ENCODE measurements around the gene ARHGDIG. TPM values are rescaled to one million over a fixed set of nuclear protein-coding genes. Genes with fewer than 3 reads are reported as not detected.

The ARHGDIG gene
- total and polyA plus RNA-seq, 7 experiments from 2014 or later: 1.2 to 2.1 (median 1.4) TPM; not detected in 4

DNA sequence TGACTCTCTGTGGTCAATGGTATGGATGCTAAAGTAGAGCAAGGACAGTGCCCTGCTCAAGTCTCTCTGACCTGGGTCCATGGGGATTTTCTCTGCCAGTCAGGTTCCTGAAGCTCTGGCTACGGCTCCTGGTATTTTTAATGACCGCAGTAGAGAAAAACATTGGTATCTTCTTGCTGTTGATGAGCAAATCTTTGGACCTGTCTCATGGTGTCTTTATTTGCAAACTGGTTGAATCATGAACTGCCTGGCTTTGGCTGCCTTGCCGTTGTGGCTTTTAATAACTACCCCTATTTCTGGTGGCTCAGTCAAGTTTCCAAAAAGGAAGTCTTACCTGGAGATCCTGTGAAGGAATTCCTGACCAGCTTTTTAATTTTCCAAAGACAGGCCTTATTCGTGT, 37.0 kb upstream of the ARHGDIG start:
- ChIA-PET POLR2A (interaction anchor here (1.0 kb wide), 1 partner anchor 14 kb away, joined by 3 read pairs; the partner anchor contains the start of gene LUC7L), CTCF (no interaction called here)
- no peak overlapping the region for H3K4me3 Mint-ChIP-seq
- no peaks in the 10 kb centered on the region for H3K4me1 ChIP-seq (ENCODE audit: control insufficient read depth in 2 of 2, insufficient read depth in 2 of 2, low read length in 2 of 2)
- H3K27me3 ChIP-seq (ENCODE audit: control insufficient read depth in 2 of 2, insufficient read depth in 2 of 2, low read length in 2 of 2): no peaks in the 10 kb centered on the region
- ATAC-seq: no peak
- intact Hi-C loops (cut with micrococcal nuclease): loop anchor here in 1 of 2 donors (5.0 kb wide), 1 partner anchor 34 kb away; the partner anchor contains the start of gene RGS11
- H3K4me1 Mint-ChIP-seq: peaks cover 0 to 37% (median 15%) of the 10 kb centered on the region in 7 donors
- H3K4me3 ChIP-seq (ENCODE audit: low read length): no peak overlapping the region
- peaks cover 0 to 12% (median 0%) of the 10 kb centered on the region in 5 donors for H3K36me3 Mint-ChIP-seq
- H3K27me3 Mint-ChIP-seq: peaks cover 0 to 3% (median 0%) of the 10 kb centered on the region in 5 donors
- H3K9me3 ChIP-seq (ENCODE audit: control insufficient read depth in 2 of 3, low read length in 3 of 3): no peaks in the 10 kb centered on the region
- H3K27ac ChIP-seq (ENCODE audit: low read depth, low read length): no peak overlapping the region
- no peaks in the 10 kb centered on the region for H3K9me3 Mint-ChIP-seq
- no peaks in the 10 kb centered on the region for H3K36me3 ChIP-seq (ENCODE audit: control insufficient read depth in 2 of 3, insufficient read depth in 3 of 3, low read length in 3 of 3)
- H3K27ac Mint-ChIP-seq: peak overlapping the region in 1 of 9 donors; percentile 21
- DNase-seq: no peak

GRCh38 chr16:245105-245504, 35.3 kb upstream of the ARHGDIG start:
- Histone ChIP-seq H3K36me3 (ENCODE audit: control insufficient read depth in 2 of 3, insufficient read depth in 3 of 3, low read length in 3 of 3) (peaks cover 0 to 10% (median 0%) of the 10 kb centered on the region in 3 experiments), H3K4me3 (ENCODE audit: low read length) (no peak overlapping the region), H3K27me3 (ENCODE audit: control insufficient read depth in 2 of 2, insufficient read depth in 2 of 2, low read length in 2 of 2) (no peaks in the 10 kb centered on the region), H3K27ac (ENCODE audit: low read depth, low read length) (no peak overlapping the region), H3K4me1 (ENCODE audit: control insufficient read depth in 2 of 2, insufficient read depth in 2 of 2, low read length in 2 of 2) (no peaks in the 10 kb centered on the region), H3K9me3 (ENCODE audit: control insufficient read depth in 2 of 3, low read length in 3 of 3) (no peaks in the 10 kb centered on the region)
- Mint-ChIP-seq H3K4me3 (no peak overlapping the region), H3K9me3 (no peaks in the 10 kb centered on the region), H3K27me3 (no peaks in the 10 kb centered on the region), H3K36me3 (peaks cover 0 to 11% (median 0%) of the 10 kb centered on the region in 5 donors), H3K27ac (peak overlapping the region in 5 of 9 donors; percentile 45 to 80 (median 48)), H3K4me1 (peaks cover 0 to 32% (median 9%) of the 10 kb centered on the region in 7 donors)
- DNase-seq (no peak), ATAC-seq (no peak)
- CTCF ChIA-PET: no interaction called here
- POLR2A ChIA-PET: no interaction called here
- intact Hi-C loops (cut with micrococcal nuclease): no loop called here

DNA sequence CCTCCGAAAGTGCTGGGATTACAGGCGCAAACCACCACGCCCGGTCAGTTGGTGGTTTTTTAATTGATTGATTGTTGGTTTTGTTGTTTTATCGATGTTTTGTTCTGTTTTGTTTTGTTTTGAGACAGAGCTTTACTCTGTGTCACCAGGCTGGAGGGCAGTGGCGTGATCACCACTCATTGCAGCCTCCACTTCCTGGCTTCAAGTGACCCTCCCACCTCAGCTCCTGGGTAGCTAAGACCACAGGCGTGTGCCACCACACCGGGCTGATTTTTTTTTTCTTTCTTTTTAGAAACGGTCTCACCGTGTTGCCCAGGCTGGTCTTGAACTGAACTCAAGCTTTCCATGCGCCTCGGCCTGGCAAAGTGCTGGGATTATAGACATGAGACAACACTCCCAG, 33.4 kb upstream of the ARHGDIG start:
- peaks cover 0 to 17% (median 0%) of the 10 kb centered on the region in 3 experiments for H3K36me3 ChIP-seq (ENCODE audit: control insufficient read depth in 2 of 3, insufficient read depth in 3 of 3, low read length in 3 of 3)
- no peaks in the 10 kb centered on the region for H3K27me3 Mint-ChIP-seq
- no peaks in the 10 kb centered on the region for H3K9me3 Mint-ChIP-seq
- peaks cover 0 to 3% of the 10 kb centered on the region in 2 donors for H3K4me1 ChIP-seq (ENCODE audit: control insufficient read depth in 2 of 2, insufficient read depth in 2 of 2, low read length in 2 of 2)
- POLR2A ChIA-PET: interaction anchor here (0.6 to 0.8 kb wide), 2 partner anchors 12 to 24 kb away, joined by 3 to 6 read pairs; no protein-coding TSS in a partner anchor
- H3K27me3 ChIP-seq (ENCODE audit: control insufficient read depth in 2 of 2, insufficient read depth in 2 of 2, low read length in 2 of 2): no peaks in the 10 kb centered on the region
- H3K4me3 Mint-ChIP-seq: no peak overlapping the region
- peaks cover 0 to 17% (median 5%) of the 10 kb centered on the region in 5 donors for H3K36me3 Mint-ChIP-seq
- peaks cover 0 to 21% (median 5%) of the 10 kb centered on the region in 7 donors for H3K4me1 Mint-ChIP-seq
- H3K9me3 ChIP-seq (ENCODE audit: control insufficient read depth in 2 of 3, low read length in 3 of 3): no peaks in the 10 kb centered on the region
- ATAC-seq (no peak), DNase-seq (no peak)
- intact Hi-C loops (cut with micrococcal nuclease): no loop called here
- no peak overlapping the region for H3K27ac ChIP-seq (ENCODE audit: low read depth, low read length)
- CTCF ChIA-PET: no interaction called here
- no peak overlapping the region for H3K27ac Mint-ChIP-seq
- no peak overlapping the region for H3K4me3 ChIP-seq (ENCODE audit: low read length)

- Histone ChIP-seq H3K27me3 (ENCODE audit: control insufficient read depth in 2 of 2, insufficient read depth in 2 of 2, low read length in 2 of 2) (no peaks in the 10 kb centered on the region), H3K4me3 (ENCODE audit: low read length) (no peak overlapping the region), H3K36me3 (ENCODE audit: control insufficient read depth in 2 of 3, insufficient read depth in 3 of 3, low read length in 3 of 3) (peaks cover 0 to 18% (median 0%) of the 10 kb centered on the region in 3 experiments), H3K9me3 (ENCODE audit: control insufficient read depth in 2 of 3, low read length in 3 of 3) (no peaks in the 10 kb centered on the region), H3K27ac (ENCODE audit: low read depth, low read length) (no peak overlapping the region), H3K4me1 (ENCODE audit: control insufficient read depth in 2 of 2, insufficient read depth in 2 of 2, low read length in 2 of 2) (peaks cover 9 to 19% of the 10 kb centered on the region in 2 donors)
- H3K4me1 Mint-ChIP-seq: peaks cover 15 to 29% (median 22%) of the 10 kb centered on the region in 7 donors
- no peaks in the 10 kb centered on the region for H3K27me3 Mint-ChIP-seq
- H3K36me3 Mint-ChIP-seq: peaks cover 0 to 21% (median 6%) of the 10 kb centered on the region in 5 donors
- DNase-seq (no peak), ATAC-seq (no peak)
- POLR2A ChIA-PET: interaction anchor here (1.7 kb wide), 1 partner anchor 14 kb away, joined by 4 read pairs; no protein-coding TSS in a partner anchor
- CTCF ChIA-PET: interaction anchor here (1.3 kb wide), 1 partner anchor 60 kb away, joined by 3 read pairs; no protein-coding TSS in a partner anchor
- no peaks in the 10 kb centered on the region for H3K9me3 Mint-ChIP-seq
- intact Hi-C loops (cut with micrococcal nuclease): no loop called here
- H3K4me3 Mint-ChIP-seq: no peak overlapping the region
- no peak overlapping the region for H3K27ac Mint-ChIP-seq
Measured at GRCh38 chr16:249431-249830, 31.0 kb upstream of the ARHGDIG start.

GRCh38 chr16:252366-253337, 27.7 kb upstream of the ARHGDIG start:
- Mint-ChIP-seq H3K4me1 (peaks cover 12 to 44% (median 28%) of the 10 kb centered on the region in 7 donors), H3K36me3 (peaks cover 4 to 31% (median 12%) of the 10 kb centered on the region in 5 donors), H3K9me3 (no peaks in the 10 kb centered on the region), H3K27me3 (no peaks in the 10 kb centered on the region), H3K27ac (peak overlapping the region; percentile 83 to 98 (median 94)), H3K4me3 (peak overlapping the region; percentile 81 to 93 (median 86))
- DNase-seq: peak in 7 of 9 donors; percentile 13 to 56 (median 27)
- ATAC-seq: peak; percentile 61
- Histone ChIP-seq H3K36me3 (ENCODE audit: control insufficient read depth in 2 of 3, insufficient read depth in 3 of 3, low read length in 3 of 3) (peaks cover 0 to 30% (median 0%) of the 10 kb centered on the region in 3 experiments), H3K4me1 (ENCODE audit: control insufficient read depth in 2 of 2, insufficient read depth in 2 of 2, low read length in 2 of 2) (peaks cover 9 to 20% of the 10 kb centered on the region in 2 donors), H3K27ac (ENCODE audit: low read depth, low read length) (peak overlapping the region; percentile 72), H3K27me3 (ENCODE audit: control insufficient read depth in 2 of 2, insufficient read depth in 2 of 2, low read length in 2 of 2) (no peaks in the 10 kb centered on the region), H3K9me3 (ENCODE audit: control insufficient read depth in 2 of 3, low read length in 3 of 3) (no peaks in the 10 kb centered on the region), H3K4me3 (ENCODE audit: low read length) (peak overlapping the region; percentile 60)
- intact Hi-C loops (cut with micrococcal nuclease): loop anchor here (1.0 to 2.0 kb wide), 2 partner anchors 17 to 18 kb away; partner anchors contain the start of gene FAM234A (in 1 of the 2)
- ChIA-PET CTCF (interaction anchor here (0.7 to 1.6 kb wide), 2 partner anchors 39 to 99 kb away, joined by 3 to 4 read pairs; no protein-coding TSS in a partner anchor), POLR2A (interaction anchor here (0.7 to 3.1 kb wide), 4 partner anchors 17 to 99 kb away, joined by 3 to 14 read pairs (median 4); partner anchors contain the start of genes FAM234A and LUC7L)

DNA sequence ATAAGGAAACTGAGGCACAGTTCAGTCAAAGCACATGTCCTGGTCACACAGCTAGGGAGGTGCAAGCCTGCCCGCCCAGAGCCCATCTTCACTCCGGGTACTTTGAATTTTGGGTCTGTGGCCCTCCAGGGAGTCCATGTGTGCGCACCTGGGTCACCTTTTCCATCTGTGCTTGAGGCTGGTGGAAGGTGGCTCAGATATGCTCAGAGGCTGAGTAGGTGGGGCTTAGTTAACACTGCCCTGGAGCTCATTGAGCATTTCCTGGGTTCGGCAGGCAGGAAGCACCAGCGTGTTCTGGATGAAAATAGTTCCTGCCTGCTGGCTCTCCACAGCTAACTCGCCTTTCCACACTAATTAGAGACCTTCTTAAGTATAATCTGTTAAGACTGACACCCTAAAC, 26.6 kb upstream of the ARHGDIG start:
- H3K36me3 ChIP-seq (ENCODE audit: control insufficient read depth in 2 of 3, insufficient read depth in 3 of 3, low read length in 3 of 3): peaks cover 0 to 30% (median 0%) of the 10 kb centered on the region in 3 experiments

More for the DNA sequence above, 26.6 kb upstream of the ARHGDIG start:
- ATAC-seq (no peak), DNase-seq (peak in 3 of 9 donors; percentile 17 to 26 (median 19))
- H3K9me3 Mint-ChIP-seq: no peaks in the 10 kb centered on the region
- H3K27ac Mint-ChIP-seq: peak overlapping the region in 8 of 9 donors; percentile 51 to 91 (median 82)
- Histone ChIP-seq H3K27ac (ENCODE audit: low read depth, low read length) (no peak overlapping the region), H3K27me3 (ENCODE audit: control insufficient read depth in 2 of 2, insufficient read depth in 2 of 2, low read length in 2 of 2) (no peaks in the 10 kb centered on the region), H3K4me3 (ENCODE audit: low read length) (no peak overlapping the region), H3K4me1 (ENCODE audit: control insufficient read depth in 2 of 2, insufficient read depth in 2 of 2, low read length in 2 of 2) (peaks cover 9 to 20% of the 10 kb centered on the region in 2 donors), H3K9me3 (ENCODE audit: control insufficient read depth in 2 of 3, low read length in 3 of 3) (no peaks in the 10 kb centered on the region)
- intact Hi-C loops (cut with micrococcal nuclease): loop anchor here in 1 of 2 donors (2.0 kb wide), 1 partner anchor 19 kb away; the partner anchor contains the start of gene FAM234A
- peaks cover 4 to 28% (median 12%) of the 10 kb centered on the region in 5 donors for H3K36me3 Mint-ChIP-seq
- ChIA-PET CTCF (interaction anchor here (1.6 kb wide), 1 partner anchor 98 kb away, joined by 4 read pairs; no protein-coding TSS in a partner anchor), POLR2A (interaction anchor here (0.6 to 3.1 kb wide), 3 partner anchors 16 to 59 kb away, joined by 3 to 14 read pairs (median 3); partner anchors contain the start of gene FAM234A)
- H3K4me3 Mint-ChIP-seq: peak overlapping the region in 9 of 10 donors; percentile 48 to 91 (median 63)
- peaks cover 12 to 44% (median 28%) of the 10 kb centered on the region in 7 donors for H3K4me1 Mint-ChIP-seq
- no peaks in the 10 kb centered on the region for H3K27me3 Mint-ChIP-seq
